ENCODE data around the gene FARP1. TPM values are rescaled to one million over a fixed set of nuclear protein-coding genes. Genes with fewer than 3 reads are reported as not detected.

FARP1 gene
- polyA plus RNA-seq, 4 donors, result 0.89 to 23.4 (median 6.2) TPM

DNA sequence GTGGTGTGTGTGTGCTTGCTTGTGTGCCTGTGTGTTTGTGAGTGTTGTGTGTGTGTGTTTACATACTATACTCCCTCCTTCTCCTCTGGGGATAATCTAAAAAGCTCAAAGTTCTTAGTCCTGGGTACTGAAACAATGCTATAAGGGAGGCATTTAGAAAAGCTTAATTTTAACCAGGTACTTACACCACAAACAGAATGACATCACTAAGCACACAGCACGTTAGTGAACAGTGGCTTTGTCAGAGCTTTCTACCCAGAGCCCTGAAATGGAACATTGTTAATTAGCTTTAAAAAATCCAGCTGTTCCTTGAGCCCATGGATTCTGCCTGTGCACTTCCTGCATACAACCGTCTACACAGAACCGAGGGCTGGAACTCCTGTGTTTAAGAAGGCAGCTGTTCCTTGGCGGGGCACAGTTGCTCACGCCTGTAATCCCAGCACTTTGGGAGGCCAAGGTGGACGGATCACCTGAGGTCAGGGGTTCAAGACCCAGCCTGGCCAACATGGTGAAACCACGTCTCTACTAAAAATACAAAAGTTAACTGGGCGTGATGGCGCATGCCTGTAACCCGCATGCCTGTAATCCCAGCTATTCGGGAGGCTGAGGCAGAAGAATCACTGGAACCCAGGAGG lies 103.8 kb downstream of the FARP1 start:
- peaks cover 0 to 9% (median 0%) of the 10 kb centered on the region in 3 donors for H3K36me3 ChIP-seq (ENCODE audit: control insufficient read depth in 3 of 3, insufficient read depth in 2 of 3, low read depth in 1 of 3, low read length in 3 of 3)
- H3K4me1 ChIP-seq (ENCODE audit: control insufficient read depth in 3 of 3, insufficient read depth in 2 of 3, low read depth in 1 of 3, low read length in 2 of 3), result no peaks in the 10 kb centered on the region
- FAIRE-seq (no peak), DNase-seq (peak in 1 of 2 donors; percentile 18)
- no peaks in the 10 kb centered on the region for H3K27me3 ChIP-seq (ENCODE audit: control insufficient read depth in 3 of 3, insufficient read depth in 3 of 3, low read length in 3 of 3)
- no peaks in the 10 kb centered on the region for H3K9me3 ChIP-seq (ENCODE audit: control insufficient read depth in 2 of 2, insufficient read depth in 1 of 2, low read depth in 1 of 2, low read length in 1 of 2)
- no peak overlapping the region for H3K4me3 ChIP-seq (ENCODE audit: low read depth in 1 of 3, low read length in 3 of 3)
- H3K27ac ChIP-seq (ENCODE audit: low read depth in 1 of 3, low read length in 2 of 3), result no peak overlapping the region
- 66 to 70% (median 68%) methylated on average over 11 of the region's 11 CpGs for WGBS, 3 donors

- Histone ChIP-seq H3K36me3 (ENCODE audit: control insufficient read depth in 3 of 3, insufficient read depth in 2 of 3, low read depth in 1 of 3, low read length in 3 of 3) (peaks cover 0 to 9% (median 0%) of the 10 kb centered on the region in 3 donors), H3K9me3 (ENCODE audit: control insufficient read depth in 2 of 2, insufficient read depth in 1 of 2, low read depth in 1 of 2, low read length in 1 of 2) (no peaks in the 10 kb centered on the region), H3K4me1 (ENCODE audit: control insufficient read depth in 3 of 3, insufficient read depth in 2 of 3, low read depth in 1 of 3, low read length in 2 of 3) (peaks cover 0 to 3% (median 0%) of the 10 kb centered on the region in 3 donors), H3K27ac (ENCODE audit: low read depth in 1 of 3, low read length in 2 of 3) (no peak overlapping the region), H3K27me3 (ENCODE audit: control insufficient read depth in 3 of 3, insufficient read depth in 3 of 3, low read length in 3 of 3) (no peaks in the 10 kb centered on the region), H3K4me3 (ENCODE audit: low read depth in 1 of 3, low read length in 3 of 3) (no peak overlapping the region)
- FAIRE-seq (no peak), DNase-seq (no peak)
- 95 to 98% (median 95%) methylated on average over 7 of the region's 7 CpGs for WGBS, 3 donors
Observed at GRCh38 chr13:98251708-98252107, 108.8 kb downstream of the FARP1 start.

DNA sequence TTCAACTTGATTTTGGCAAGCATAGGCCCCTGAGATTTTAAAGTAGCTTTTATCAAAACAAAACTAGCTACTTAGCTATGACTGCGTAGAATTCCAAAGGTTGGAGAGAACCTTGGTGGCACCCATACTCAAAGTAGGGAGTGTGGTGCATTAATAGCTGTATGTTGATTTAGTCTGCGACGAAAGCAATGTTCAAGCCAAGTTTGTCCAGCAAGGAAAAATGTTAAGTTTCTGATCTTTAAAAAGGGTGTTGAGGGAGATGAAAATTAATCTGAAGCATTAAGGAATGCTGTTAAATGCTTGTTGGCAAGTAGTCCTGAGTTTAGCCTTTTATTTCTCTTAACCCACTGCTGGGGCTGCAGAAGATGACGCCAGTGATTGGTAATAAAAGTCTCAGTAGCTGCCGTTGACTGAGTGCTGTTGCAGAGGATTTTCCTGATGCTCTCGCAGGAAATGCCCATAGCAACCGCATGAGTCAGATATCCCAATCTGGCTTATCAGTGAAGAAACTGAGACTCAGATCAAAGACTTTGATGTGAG lies 110.1 kb downstream of the FARP1 start:
- Histone ChIP-seq H3K27me3 (ENCODE audit: control insufficient read depth in 3 of 3, insufficient read depth in 3 of 3, low read length in 3 of 3) (no peaks in the 10 kb centered on the region), H3K36me3 (ENCODE audit: control insufficient read depth in 3 of 3, insufficient read depth in 2 of 3, low read depth in 1 of 3, low read length in 3 of 3) (peaks cover 0 to under 1% (median 0%) of the 10 kb centered on the region in 3 donors), H3K9me3 (ENCODE audit: control insufficient read depth in 2 of 2, insufficient read depth in 1 of 2, low read depth in 1 of 2, low read length in 1 of 2) (no peaks in the 10 kb centered on the region), H3K4me3 (ENCODE audit: low read depth in 1 of 3, low read length in 3 of 3) (no peak overlapping the region), H3K4me1 (ENCODE audit: control insufficient read depth in 3 of 3, insufficient read depth in 2 of 3, low read depth in 1 of 3, low read length in 2 of 3) (peaks cover 0 to 3% (median 0%) of the 10 kb centered on the region in 3 donors), H3K27ac (ENCODE audit: low read depth in 1 of 3, low read length in 2 of 3) (no peak overlapping the region)
- WGBS, 3 donors, result 50 to 70% (median 65%) methylated on average over 7 of the region's 7 CpGs
- FAIRE-seq, result no peak
- DNase-seq, result no peak

DNA sequence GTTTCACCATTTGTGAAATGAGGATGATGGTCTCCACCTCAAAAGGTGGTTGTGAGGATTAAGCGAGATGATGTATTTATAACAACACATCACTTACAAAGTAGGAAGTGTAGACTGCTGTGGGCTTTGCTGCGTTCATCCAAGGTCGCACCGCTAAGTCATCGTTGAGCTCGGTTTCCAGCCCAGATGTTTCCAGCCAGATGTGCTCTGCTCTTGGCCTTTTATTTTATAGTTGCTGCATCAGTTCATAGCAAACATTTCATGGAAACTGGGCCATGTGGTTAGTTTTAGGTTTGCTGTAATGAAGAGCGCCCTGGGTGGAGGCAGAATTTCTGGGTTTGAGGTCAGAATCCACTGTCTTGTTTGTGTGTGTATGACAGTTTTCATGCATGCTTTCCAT lies 110.6 kb downstream of the FARP1 start:
- Histone ChIP-seq H3K36me3 (ENCODE audit: control insufficient read depth in 3 of 3, insufficient read depth in 2 of 3, low read depth in 1 of 3, low read length in 3 of 3) (no peaks in the 10 kb centered on the region), H3K9me3 (ENCODE audit: control insufficient read depth in 2 of 2, insufficient read depth in 1 of 2, low read depth in 1 of 2, low read length in 1 of 2) (no peaks in the 10 kb centered on the region), H3K4me1 (ENCODE audit: control insufficient read depth in 3 of 3, insufficient read depth in 2 of 3, low read depth in 1 of 3, low read length in 2 of 3) (peaks cover 0 to 3% (median 0%) of the 10 kb centered on the region in 3 donors), H3K27me3 (ENCODE audit: control insufficient read depth in 3 of 3, insufficient read depth in 3 of 3, low read length in 3 of 3) (no peaks in the 10 kb centered on the region), H3K27ac (ENCODE audit: low read depth in 1 of 3, low read length in 2 of 3) (no peak overlapping the region), H3K4me3 (ENCODE audit: low read depth in 1 of 3, low read length in 3 of 3) (no peak overlapping the region)
- no peak for DNase-seq
- no peak for FAIRE-seq
- WGBS, 3 donors, result 49 to 67% (median 62%) methylated on average over 7 of the region's 7 CpGs

DNA sequence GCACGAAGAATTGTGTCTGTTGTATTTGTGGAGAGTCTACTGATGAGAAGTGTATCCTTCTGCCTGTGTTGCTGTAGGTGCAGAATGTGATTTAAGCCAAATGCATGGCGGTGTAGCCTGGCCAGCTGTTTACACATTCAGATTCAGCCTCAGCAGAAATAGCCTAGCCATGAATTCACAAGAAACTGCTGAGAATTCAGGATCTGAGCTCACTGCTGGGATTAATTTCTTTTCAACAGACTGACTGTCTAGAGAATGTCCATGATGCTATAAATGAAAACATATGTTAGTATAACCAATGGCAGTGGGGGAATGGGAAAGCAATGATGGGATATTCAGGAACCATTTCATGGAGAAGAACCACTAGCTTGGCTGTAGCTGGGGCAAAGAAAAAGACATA lies 111.6 kb downstream of the FARP1 start:
- DNase-seq (no peak), FAIRE-seq (no peak)

DNA sequence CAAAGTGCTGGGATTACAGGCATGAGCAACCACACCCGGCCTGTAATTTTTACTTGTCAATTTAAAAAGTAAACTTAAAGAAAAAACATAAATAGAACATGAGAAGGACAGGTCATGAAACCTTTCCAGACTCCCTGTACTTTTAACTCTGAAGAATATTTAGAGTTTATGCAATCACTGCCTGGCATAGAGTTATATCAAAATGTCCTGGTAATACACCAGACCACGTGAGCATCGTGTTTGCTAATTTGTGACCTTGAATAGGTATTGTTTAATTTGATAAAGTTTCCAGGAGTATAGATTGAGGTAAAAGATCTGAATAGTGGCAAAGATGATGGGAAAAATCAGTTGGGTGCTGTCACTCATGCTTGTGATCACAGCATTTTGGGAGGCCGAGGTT lies 115.3 kb downstream of the FARP1 start:
- DNase-seq (no peak), FAIRE-seq (no peak)
- H3K4me1 ChIP-seq (ENCODE audit: control insufficient read depth in 3 of 3, insufficient read depth in 2 of 3, low read depth in 1 of 3, low read length in 2 of 3), result peaks cover 0 to 3% (median 0%) of the 10 kb centered on the region in 3 donors
- no peaks in the 10 kb centered on the region for H3K9me3 ChIP-seq (ENCODE audit: control insufficient read depth in 2 of 2, insufficient read depth in 1 of 2, low read depth in 1 of 2, low read length in 1 of 2)
- 74 to 86% (median 75%) methylated on average over 4 of the region's 4 CpGs for WGBS, 3 donors
- no peaks in the 10 kb centered on the region for H3K27me3 ChIP-seq (ENCODE audit: control insufficient read depth in 3 of 3, insufficient read depth in 3 of 3, low read length in 3 of 3)
- H3K27ac ChIP-seq (ENCODE audit: low read depth in 1 of 3, low read length in 2 of 3), result no peak overlapping the region
- H3K4me3 ChIP-seq (ENCODE audit: low read depth in 1 of 3, low read length in 3 of 3), result no peak overlapping the region
- H3K36me3 ChIP-seq (ENCODE audit: control insufficient read depth in 3 of 3, insufficient read depth in 2 of 3, low read depth in 1 of 3, low read length in 3 of 3), result peaks cover 0 to 3% (median 0%) of the 10 kb centered on the region in 3 donors

More for the DNA sequence above, 111.6 kb downstream of the FARP1 start:
- Histone ChIP-seq H3K4me3 (ENCODE audit: low read depth in 1 of 3, low read length in 3 of 3) (no peak overlapping the region), H3K36me3 (ENCODE audit: control insufficient read depth in 3 of 3, insufficient read depth in 2 of 3, low read depth in 1 of 3, low read length in 3 of 3) (no peaks in the 10 kb centered on the region), H3K4me1 (ENCODE audit: control insufficient read depth in 3 of 3, insufficient read depth in 2 of 3, low read depth in 1 of 3, low read length in 2 of 3) (peaks cover 0 to 3% (median 0%) of the 10 kb centered on the region in 3 donors), H3K27me3 (ENCODE audit: control insufficient read depth in 3 of 3, insufficient read depth in 3 of 3, low read length in 3 of 3) (no peaks in the 10 kb centered on the region), H3K9me3 (ENCODE audit: control insufficient read depth in 2 of 2, insufficient read depth in 1 of 2, low read depth in 1 of 2, low read length in 1 of 2) (no peaks in the 10 kb centered on the region), H3K27ac (ENCODE audit: low read depth in 1 of 3, low read length in 2 of 3) (no peak overlapping the region)
- WGBS, 3 donors, result 83 to 92% (median 91%) methylated on average over 2 of the region's 2 CpGs

DNA sequence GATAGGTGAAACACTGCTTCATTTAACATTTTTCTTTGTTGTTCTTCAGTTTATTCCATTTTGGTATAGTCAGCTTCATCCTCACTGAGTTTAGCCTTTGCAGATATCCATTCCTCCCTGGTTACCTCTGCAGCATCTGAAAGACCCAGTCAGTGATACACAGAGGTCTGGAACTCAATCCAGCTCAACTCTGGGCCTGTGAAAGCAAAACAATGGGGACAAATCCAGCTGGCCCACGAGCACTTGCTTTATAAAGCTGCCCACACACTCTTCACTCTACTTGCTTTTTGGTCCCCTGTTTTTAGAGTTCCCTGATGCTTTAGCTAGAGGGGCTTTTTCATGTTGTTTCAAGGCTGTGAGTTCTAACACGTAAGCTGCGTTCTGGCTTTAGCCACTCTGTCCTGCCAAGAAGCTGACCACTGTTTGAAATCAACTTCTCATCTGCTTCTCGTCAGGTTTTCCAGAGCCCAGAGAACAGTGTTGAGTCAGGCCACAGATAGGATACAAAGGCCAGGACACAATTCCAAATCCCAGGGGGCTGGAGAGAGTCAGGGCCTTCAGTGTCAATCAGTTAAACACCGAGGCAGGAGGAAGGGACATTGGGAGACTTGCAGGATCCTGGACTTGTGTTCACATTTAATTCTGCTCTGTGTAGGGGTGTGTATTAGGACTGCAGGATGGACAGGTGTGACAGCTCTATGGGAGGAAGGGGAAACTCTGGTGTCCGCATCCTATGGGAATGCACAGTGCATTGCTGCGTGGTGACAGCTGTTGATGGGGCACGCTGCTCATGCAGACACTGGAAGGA lies 117.7 kb downstream of the FARP1 start:
- WGBS, 3 donors, result 71 to 81% (median 76%) methylated on average over 8 of the region's 8 CpGs
- Histone ChIP-seq H3K36me3 (ENCODE audit: control insufficient read depth in 3 of 3, insufficient read depth in 2 of 3, low read depth in 1 of 3, low read length in 3 of 3) (peaks cover 0 to 3% (median 0%) of the 10 kb centered on the region in 3 donors), H3K27ac (ENCODE audit: low read depth in 1 of 3, low read length in 2 of 3) (no peak overlapping the region), H3K4me1 (ENCODE audit: control insufficient read depth in 3 of 3, insufficient read depth in 2 of 3, low read depth in 1 of 3, low read length in 2 of 3) (no peaks in the 10 kb centered on the region), H3K9me3 (ENCODE audit: control insufficient read depth in 2 of 2, insufficient read depth in 1 of 2, low read depth in 1 of 2, low read length in 1 of 2) (no peaks in the 10 kb centered on the region), H3K4me3 (ENCODE audit: low read depth in 1 of 3, low read length in 3 of 3) (no peak overlapping the region), H3K27me3 (ENCODE audit: control insufficient read depth in 3 of 3, insufficient read depth in 3 of 3, low read length in 3 of 3) (no peaks in the 10 kb centered on the region)
- DNase-seq, result no peak
- FAIRE-seq, result no peak

- 86 to 93% (median 90%) methylated on average over 6 of the region's 6 CpGs for WGBS, 3 donors
- H3K4me1 ChIP-seq (ENCODE audit: control insufficient read depth in 3 of 3, insufficient read depth in 2 of 3, low read depth in 1 of 3, low read length in 2 of 3), result peaks cover 0 to 6% (median 0%) of the 10 kb centered on the region in 3 donors
- H3K9me3 ChIP-seq (ENCODE audit: control insufficient read depth in 2 of 2, insufficient read depth in 1 of 2, low read depth in 1 of 2, low read length in 1 of 2), result no peaks in the 10 kb centered on the region
Observed at GRCh38 chr13:98261165-98261702, 118.3 kb downstream of the FARP1 start.

More at GRCh38 chr13:98261165-98261702, 118.3 kb downstream of the FARP1 start:
- FAIRE-seq, result no peak
- no peak overlapping the region for H3K4me3 ChIP-seq (ENCODE audit: low read depth in 1 of 3, low read length in 3 of 3)
- no peak overlapping the region for H3K27ac ChIP-seq (ENCODE audit: low read depth in 1 of 3, low read length in 2 of 3)
- H3K27me3 ChIP-seq (ENCODE audit: control insufficient read depth in 3 of 3, insufficient read depth in 3 of 3, low read length in 3 of 3), result no peaks in the 10 kb centered on the region
- H3K36me3 ChIP-seq (ENCODE audit: control insufficient read depth in 3 of 3, insufficient read depth in 2 of 3, low read depth in 1 of 3, low read length in 3 of 3), result peaks cover 0 to 3% (median 0%) of the 10 kb centered on the region in 3 donors
- DNase-seq, result no peak
